Common myeloid progenitor, CD34-positive (primary cell): Measurements from ENCODE around the gene CKAP5.
"Not testable (repeated sequence)": the region's sequence is repeated elsewhere in the genome, so short reads cannot be mapped to it uniquely, and the experiment has no call there.

Experiments
- CTCF ChIA-PET: fragments of 350-600 bp; sonication (Branson Sonifier 250); formaldehyde crosslinking; loops from one replicate; lab custom pipeline; 2021; ENCODE audit warnings: antibody characterized with exemption; lab: Charles Lee
- POLR2A ChIA-PET: fragments of 350-600 bp; sonication (Branson Sonifier 250); formaldehyde crosslinking; loops from one replicate; lab custom pipeline; 2021; ENCODE audit warnings: antibody characterized with exemption; lab: Charles Lee
- DNase-seq, 3 donors: peaks; one replicate each; pipeline versions ENCODE4 v3.0.0 to v3.0.0-alpha.2; 2013
- H3K27ac ChIP-seq, 2 experiments: 1 replicate in 1 of 2; 2 replicates in 1 of 2; pipeline ENCODE4 v1.7.0; 2013; ENCODE audit warnings: inconsistent platforms in 2 of 2, low read length in 2 of 2, mild to moderate bottlenecking in 2 of 2, low read depth in 1 of 2, moderate library complexity in 1 of 2; ENCODE audit not compliant: severe bottlenecking in 2 of 2, insufficient read depth in 1 of 2, poor library complexity in 1 of 2
- H3K27me3 ChIP-seq, 5 experiments: replicated peaks in 2 of 5; 1 replicate in 3 of 5; 2 replicates in 2 of 5; pipeline versions ENCODE4 v1.6.1 to v1.7.0; 2013; ENCODE audit warnings: low read length in 4 of 5, mild to moderate bottlenecking in 2 of 5, moderate library complexity in 2 of 5, inconsistent platforms in 1 of 5; ENCODE audit not compliant: insufficient read depth in 5 of 5, control insufficient read depth in 4 of 5
- H3K36me3 ChIP-seq, 4 experiments: 1 replicate in 2 of 4; 2 replicates in 2 of 4; pipeline versions ENCODE4 v1.6.1 to v1.7.0; 2013; ENCODE audit warnings: low read length in 3 of 4, control low read depth in 1 of 4, mild to moderate bottlenecking in 1 of 4; ENCODE audit not compliant: control insufficient read depth in 4 of 4, insufficient read depth in 4 of 4
- H3K4me1 ChIP-seq, 4 experiments: 1 replicate in 3 of 4; 2 replicates in 1 of 4; pipeline versions ENCODE4 v1.6.1 to v1.7.1; 2013; ENCODE audit warnings: low read length in 3 of 4, mild to moderate bottlenecking in 3 of 4, control low read depth in 1 of 4, inconsistent platforms in 1 of 4, moderate library complexity in 1 of 4; ENCODE audit not compliant: control insufficient read depth in 4 of 4, insufficient read depth in 4 of 4; ENCODE audit errors: control extremely low read depth in 1 of 4
- H3K4me3 ChIP-seq, 7 experiments: 1 replicate in 4 of 7; 2 replicates in 3 of 7; pipeline versions ENCODE4 v1.5.1 to v1.7.0; 2013; ENCODE audit warnings: mild to moderate bottlenecking in 7 of 7, low read length in 6 of 7, moderate library complexity in 6 of 7, inconsistent platforms in 2 of 7, low read depth in 2 of 7, control low read depth in 1 of 7; ENCODE audit not compliant: insufficient read depth in 4 of 7, control insufficient read depth in 1 of 7; ENCODE audit errors: extremely low read depth in 1 of 7
- H3K9me3 ChIP-seq, 5 experiments: 1 replicate in 4 of 5; 2 replicates in 1 of 5; pipeline versions ENCODE4 v1.6.1 to v1.7.1; 2013; ENCODE audit warnings: low read length in 4 of 5, mild to moderate bottlenecking in 2 of 5, inconsistent platforms in 1 of 5, low read depth in 1 of 5, moderate library complexity in 1 of 5; ENCODE audit not compliant: control insufficient read depth in 4 of 5, insufficient read depth in 2 of 5; ENCODE audit errors: control extremely low read depth in 1 of 5
- WGBS: methylation state at CpG from one replicate; pipeline ENCODE4 v1.1.5; 2013; ENCODE audit not compliant: insufficient coverage; 5-methylcytosine and 5-hydroxymethylcytosine counted together

The CKAP5 gene

GRCh38 chr11:46717825-46718154 lies 128.3 kb downstream of the CKAP5 start:
- POLR2A ChIA-PET: interaction anchor here (0.8 kb wide), 1 partner anchor 16 kb away, joined by 3 read pairs; the partner anchor contains the start of gene ZNF408
- H3K36me3 ChIP-seq, H3K9me3 ChIP-seq, H3K4me3 ChIP-seq, CTCF ChIA-PET, H3K27ac ChIP-seq, H3K4me1 ChIP-seq, H3K27me3 ChIP-seq, DNase-seq: not testable (repeated sequence)
- WGBS: no CpG with 5 or more reads among the region's 2 CpGs

GRCh38 chr11:46712874-46713576 lies 133.1 kb downstream of the CKAP5 start:
- Histone ChIP-seq H3K27ac (no peak overlapping the region), H3K36me3 (no peaks in the 10 kb centered on the region), H3K9me3 (no peaks in the 10 kb centered on the region), H3K4me3 (no peak overlapping the region), H3K27me3 (no peaks in the 10 kb centered on the region), H3K4me1 (peaks cover 0 to under 1% (median 0%) of the 10 kb centered on the region in 4 experiments)
- CTCF ChIA-PET: no interaction called here
- DNase-seq: no peak
- 97% methylated on average over 6 of the region's 7 CpGs for WGBS
- POLR2A ChIA-PET: no interaction called here

DNA sequence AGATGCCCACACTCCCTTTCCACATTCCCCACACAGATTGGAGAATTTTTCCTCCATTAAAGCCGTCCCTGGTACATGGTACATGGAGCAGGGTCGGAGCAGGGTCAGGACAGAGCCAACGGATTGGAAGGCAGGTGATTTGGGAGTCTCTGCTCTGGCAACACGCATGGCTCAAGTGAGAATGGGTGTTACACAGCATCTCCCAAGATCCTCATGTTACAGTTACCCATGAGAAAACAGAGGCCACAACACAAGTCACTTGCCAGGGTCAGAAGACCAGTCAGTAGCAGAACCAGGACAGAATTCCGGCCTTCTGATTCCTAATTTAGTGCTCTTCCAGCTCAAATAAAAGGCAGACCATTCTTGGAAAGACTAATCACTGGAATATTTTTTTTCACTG lies 134.8 kb downstream of the CKAP5 start:
- H3K9me3 ChIP-seq: no peaks in the 10 kb centered on the region
- WGBS: 94% methylated on average over 3 of the region's 5 CpGs
- no peaks in the 10 kb centered on the region for H3K27me3 ChIP-seq
- peaks cover 0 to 15% (median 12%) of the 10 kb centered on the region in 4 experiments for H3K36me3 ChIP-seq
- POLR2A ChIA-PET: no interaction called here
- CTCF ChIA-PET: no interaction called here
- H3K27ac ChIP-seq: no peak overlapping the region
- no peak for DNase-seq
- H3K4me1 ChIP-seq: no peaks in the 10 kb centered on the region
- H3K4me3 ChIP-seq: no peak overlapping the region

DNA sequence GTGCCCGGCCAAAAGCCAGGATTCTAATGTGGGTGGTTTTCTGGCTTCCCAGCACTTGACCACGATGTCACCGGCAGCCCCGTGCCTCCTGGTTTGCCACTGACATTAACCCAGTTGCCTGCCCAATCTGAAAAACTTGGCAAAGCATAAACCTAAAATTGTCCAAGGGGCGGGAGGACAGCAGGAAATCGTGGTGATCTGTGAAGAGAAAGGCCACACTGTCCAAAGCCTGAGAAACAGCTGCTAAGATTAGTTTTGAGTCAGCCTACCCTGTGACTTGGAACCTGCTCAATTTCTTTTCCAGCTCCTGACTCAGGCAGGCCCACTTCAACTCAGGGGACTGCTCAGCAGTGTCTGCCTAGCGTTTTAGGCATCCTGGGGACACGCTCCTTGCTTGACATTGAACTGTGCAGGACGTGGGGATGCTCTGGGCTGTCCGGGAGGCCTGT lies 135.2 kb downstream of the CKAP5 start:
- H3K36me3 ChIP-seq: peaks cover 0 to 18% (median 16%) of the 10 kb centered on the region in 4 experiments
- POLR2A ChIA-PET: no interaction called here
- no peaks in the 10 kb centered on the region for H3K9me3 ChIP-seq
- H3K4me3 ChIP-seq: no peak overlapping the region
- no peaks in the 10 kb centered on the region for H3K27me3 ChIP-seq
- WGBS: 91% methylated on average over 9 of the region's 10 CpGs
- DNase-seq: no peak
- no peaks in the 10 kb centered on the region for H3K4me1 ChIP-seq
- H3K27ac ChIP-seq: no peak overlapping the region
- CTCF ChIA-PET: interaction anchor here (1.2 kb wide), 1 partner anchor 12 kb away, joined by 3 read pairs; no protein-coding TSS in a partner anchor

DNA sequence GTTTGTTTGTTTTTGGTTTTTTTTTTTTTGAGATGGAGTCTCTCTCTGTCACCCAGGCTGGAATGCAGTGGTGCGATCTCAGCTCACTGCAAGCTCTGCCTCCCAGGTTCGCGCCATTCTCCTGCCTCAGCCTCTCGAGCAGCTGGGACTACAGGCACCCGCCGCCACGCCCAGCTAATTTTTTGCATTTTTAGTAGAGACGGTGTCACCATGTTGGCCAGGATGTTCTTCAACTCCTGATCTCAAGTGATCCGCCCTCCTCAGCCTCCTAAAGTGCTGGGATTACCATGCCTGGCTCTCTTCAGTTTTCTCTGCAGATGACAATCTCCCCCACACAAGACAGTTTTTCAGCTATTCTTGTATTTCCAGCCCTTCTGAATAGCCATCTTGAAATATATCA lies 136.7 kb downstream of the CKAP5 start:
- not testable (repeated sequence) for H3K27me3 ChIP-seq, H3K4me3 ChIP-seq, H3K4me1 ChIP-seq, H3K9me3 ChIP-seq, DNase-seq, H3K27ac ChIP-seq
- ChIA-PET CTCF (interaction anchor here (1.2 kb wide), 1 partner anchor 13 kb away, joined by 3 read pairs; no protein-coding TSS in a partner anchor), POLR2A (interaction anchor here (0.7 kb wide), 1 partner anchor 78 kb away, joined by 3 read pairs; no protein-coding TSS in a partner anchor)
- peaks cover 7 to 33% (median 29%) of the 10 kb centered on the region in 4 experiments for H3K36me3 ChIP-seq
- 89% methylated on average over 9 of the region's 9 CpGs for WGBS

GRCh38 chr11:46706886-46707285 lies 139.2 kb downstream of the CKAP5 start:
- H3K4me1 ChIP-seq: peaks cover under 1 to 12% (median 6%) of the 10 kb centered on the region in 4 experiments
- WGBS: 98% methylated on average over 6 of the region's 7 CpGs
- no peak for DNase-seq
- H3K27me3 ChIP-seq: no peaks in the 10 kb centered on the region
- H3K27ac ChIP-seq: no peak overlapping the region
- H3K9me3 ChIP-seq: no peaks in the 10 kb centered on the region
- POLR2A ChIA-PET: no interaction called here
- CTCF ChIA-PET: no interaction called here
- no peak overlapping the region for H3K4me3 ChIP-seq
- peaks cover 9 to 55% (median 44%) of the 10 kb centered on the region in 4 experiments for H3K36me3 ChIP-seq

DNA sequence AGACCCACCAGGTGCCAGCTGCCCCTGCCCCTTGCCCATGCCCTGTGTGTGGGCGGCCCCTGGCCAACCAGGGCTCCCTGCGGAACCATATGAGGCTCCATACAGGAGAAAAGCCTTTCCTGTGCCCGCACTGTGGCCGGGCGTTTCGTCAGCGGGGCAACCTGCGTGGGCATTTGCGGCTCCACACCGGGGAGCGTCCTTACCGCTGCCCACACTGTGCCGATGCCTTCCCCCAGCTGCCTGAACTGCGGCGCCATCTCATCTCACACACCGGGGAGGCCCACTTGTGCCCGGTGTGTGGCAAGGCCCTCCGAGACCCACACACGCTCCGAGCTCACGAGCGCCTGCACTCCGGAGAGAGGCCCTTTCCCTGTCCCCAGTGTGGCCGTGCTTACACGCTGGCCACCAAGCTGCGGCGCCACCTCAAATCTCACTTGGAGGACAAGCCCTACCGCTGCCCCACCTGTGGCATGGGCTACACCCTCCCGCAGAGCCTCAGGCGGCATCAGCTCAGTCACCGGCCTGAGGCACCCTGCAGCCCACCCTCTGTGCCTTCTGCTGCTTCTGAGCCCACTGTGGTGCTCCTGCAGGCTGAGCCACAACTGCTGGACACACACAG lies 140.9 kb downstream of the CKAP5 start:
- ChIA-PET POLR2A (no interaction called here), CTCF (no interaction called here)
- no peak overlapping the region for H3K27ac ChIP-seq
- DNase-seq: no peak
- no peak overlapping the region for H3K4me3 ChIP-seq
- H3K27me3 ChIP-seq: no peaks in the 10 kb centered on the region
- WGBS: 95% methylated on average over 24 of the region's 31 CpGs
- H3K9me3 ChIP-seq: no peaks in the 10 kb centered on the region
- peaks cover 9 to 55% (median 44%) of the 10 kb centered on the region in 4 experiments for H3K36me3 ChIP-seq
- H3K4me1 ChIP-seq: peaks cover 3 to 17% (median 12%) of the 10 kb centered on the region in 4 experiments
